CD4-positive, CD25-positive, alpha-beta regulatory T cell (primary cell): ENCODE data around the gene NEIL3. TPM values are rescaled to one million over a fixed set of nuclear protein-coding genes. Genes with fewer than 3 reads are reported as not detected.

ENCODE experiments used
- ATAC-seq, 2 donors: fragments of 150-1000 bp; cut with Tn5 transposase; one replicate each; pipeline ENCODE4 v1.10.0; 2021; ENCODE audit warnings: low read depth in 2 of 2, moderate number of reproducible peaks in 2 of 2, moderate library complexity in 1 of 2
- DNase-seq, 3 donors: peaks; one replicate each; pipeline versions ENCODE4 v3.0.0 to v3.0.0-alpha.2; 2012 to 2022; ENCODE audit warnings: mixed read lengths in 1 of 3
- H3K27ac ChIP-seq: one replicate; pipeline ENCODE4 v1.7.0; 2013; ENCODE audit warnings: mild to moderate bottlenecking, low read length; ENCODE audit not compliant: insufficient read depth, poor library complexity, severe bottlenecking
- H3K27me3 ChIP-seq: one replicate; pipeline ENCODE4 v1.7.0; 2013; ENCODE audit warnings: low read length; ENCODE audit not compliant: control insufficient read depth, insufficient read depth
- H3K36me3 ChIP-seq: one replicate; pipeline ENCODE4 v1.7.0; 2013; ENCODE audit warnings: mild to moderate bottlenecking, low read length, moderate library complexity; ENCODE audit not compliant: control insufficient read depth, insufficient read depth
- H3K4me1 ChIP-seq: 2 replicates; pipeline ENCODE4 v1.7.0; 2013; ENCODE audit warnings: mild to moderate bottlenecking, low read length; ENCODE audit not compliant: insufficient read depth, control insufficient read depth, poor library complexity, severe bottlenecking
- H3K4me3 ChIP-seq: one replicate; pipeline ENCODE4 v1.7.0; 2013; ENCODE audit warnings: low read depth, mild to moderate bottlenecking, low read length, moderate library complexity
- H3K9me3 ChIP-seq, 2 experiments: 1 replicate in 1 of 2; 2 replicates in 1 of 2; pipeline ENCODE4 v1.7.0; 2013; ENCODE audit warnings: low read length in 2 of 2, mild to moderate bottlenecking in 1 of 2, moderate library complexity in 1 of 2; ENCODE audit not compliant: control insufficient read depth in 2 of 2
- H3K27ac Mint-ChIP-seq, 3 donors: one replicate each; pipeline ENCODE4 v1.8.0; 2020 to 2022; ENCODE audit warnings: mild to moderate bottlenecking in 3 of 3, mixed read lengths in 3 of 3, moderate library complexity in 2 of 3
- H3K27me3 Mint-ChIP-seq: one replicate; pipeline ENCODE4 v1.8.0; 2022; ENCODE audit warnings: mild to moderate bottlenecking, mixed read lengths
- H3K36me3 Mint-ChIP-seq: one replicate; pipeline ENCODE4 v1.8.0; 2020; ENCODE audit warnings: mixed read lengths
- H3K4me1 Mint-ChIP-seq, 4 donors: one replicate each; pipeline ENCODE4 v1.8.0; 2020 to 2022; ENCODE audit warnings: mixed read lengths in 4 of 4, mild to moderate bottlenecking in 1 of 4
- H3K4me3 Mint-ChIP-seq, 4 donors: one replicate each; pipeline ENCODE4 v1.8.0; 2020 to 2022; ENCODE audit warnings: mild to moderate bottlenecking in 4 of 4, mixed read lengths in 4 of 4, moderate library complexity in 3 of 4
- H3K9me3 Mint-ChIP-seq, 7 donors: one replicate each; pipeline ENCODE4 v1.8.0; 2020 to 2022; ENCODE audit warnings: mixed read lengths in 7 of 7, mild to moderate bottlenecking in 3 of 7, moderate library complexity in 2 of 7
- polyA plus RNA-seq, 4 donors: library from polyadenylated mRNA; unstranded; fragments of 300-500 nt; fragmentation: Illumina TruSeq; gene quantifications; one replicate each; pipeline ENCODE4 v1.2.3, GENCODE V29; 2021
- total RNA-seq: library from RNA; stranded (reverse); gene quantifications from one replicate; pipeline ENCODE4 v1.2.3, GENCODE V29; 2022

NEIL3 gene
- total and polyA plus RNA-seq, 5 donors from 2014 or later: 0.39 to 5.0 (median 1.00) TPM

- Histone ChIP-seq H3K4me3 (no peak overlapping the region), H3K9me3 (no peaks in the 10 kb centered on the region), H3K27me3 (peaks cover 3% of the 10 kb centered on the region), H3K36me3 (no peaks in the 10 kb centered on the region), H3K27ac (no peak overlapping the region), H3K4me1 (no peaks in the 10 kb centered on the region)
- Mint-ChIP-seq H3K4me1 (no peaks in the 10 kb centered on the region), H3K4me3 (no peak overlapping the region), H3K27ac (no peak overlapping the region), H3K36me3 (no peaks in the 10 kb centered on the region), H3K9me3 (no peaks in the 10 kb centered on the region), H3K27me3 (no peaks in the 10 kb centered on the region)
- ATAC-seq: no peak
- no peak for DNase-seq
Measured at GRCh38 chr4:177288335-177288734, 21.3 kb upstream of the NEIL3 start.

GRCh38 chr4:177290780-177291179, 18.9 kb upstream of the NEIL3 start:
- Mint-ChIP-seq H3K4me1 (no peaks in the 10 kb centered on the region), H3K27me3 (no peaks in the 10 kb centered on the region), H3K36me3 (no peaks in the 10 kb centered on the region), H3K27ac (no peak overlapping the region), H3K9me3 (no peaks in the 10 kb centered on the region), H3K4me3 (no peak overlapping the region)
- H3K27me3 ChIP-seq: peaks cover 3% of the 10 kb centered on the region
- ATAC-seq (no peak), DNase-seq (no peak)
- H3K4me1 ChIP-seq: no peaks in the 10 kb centered on the region
- H3K36me3 ChIP-seq: no peaks in the 10 kb centered on the region
- H3K9me3 ChIP-seq: no peaks in the 10 kb centered on the region
- no peak overlapping the region for H3K27ac ChIP-seq
- no peak overlapping the region for H3K4me3 ChIP-seq

GRCh38 chr4:177292171-177292570, 17.5 kb upstream of the NEIL3 start:
- no peak for ATAC-seq
- H3K27ac ChIP-seq: no peak overlapping the region
- peaks cover 3% of the 10 kb centered on the region for H3K27me3 ChIP-seq
- Mint-ChIP-seq H3K36me3 (no peaks in the 10 kb centered on the region), H3K4me1 (no peaks in the 10 kb centered on the region), H3K4me3 (no peak overlapping the region), H3K27me3 (no peaks in the 10 kb centered on the region), H3K9me3 (no peaks in the 10 kb centered on the region), H3K27ac (no peak overlapping the region)
- H3K4me1 ChIP-seq: no peaks in the 10 kb centered on the region
- no peak for DNase-seq
- H3K36me3 ChIP-seq: no peaks in the 10 kb centered on the region
- H3K9me3 ChIP-seq: no peaks in the 10 kb centered on the region
- H3K4me3 ChIP-seq: no peak overlapping the region

GRCh38 chr4:177293208-177294033, 16.3 kb upstream of the NEIL3 start:
- H3K27me3 Mint-ChIP-seq: no peaks in the 10 kb centered on the region
- Histone ChIP-seq H3K4me1 (no peaks in the 10 kb centered on the region), H3K27ac (no peak overlapping the region), H3K36me3 (no peaks in the 10 kb centered on the region), H3K27me3 (peaks cover 3% of the 10 kb centered on the region), H3K4me3 (no peak overlapping the region), H3K9me3 (peaks cover 9 to 10% of the 10 kb centered on the region in 2 experiments)
- H3K4me1 Mint-ChIP-seq: no peaks in the 10 kb centered on the region
- H3K4me3 Mint-ChIP-seq: no peak overlapping the region
- H3K27ac Mint-ChIP-seq: no peak overlapping the region
- no peaks in the 10 kb centered on the region for H3K36me3 Mint-ChIP-seq
- no peak for DNase-seq
- peaks cover 0 to 9% (median 2%) of the 10 kb centered on the region in 7 donors for H3K9me3 Mint-ChIP-seq
- no peak for ATAC-seq

- H3K4me1 Mint-ChIP-seq: peaks cover 0 to 5% (median 0%) of the 10 kb centered on the region in 4 donors
- no peak overlapping the region for H3K27ac Mint-ChIP-seq
- no peaks in the 10 kb centered on the region for H3K36me3 Mint-ChIP-seq
Measured at GRCh38 chr4:177297785-177298391, 11.8 kb upstream of the NEIL3 start.

GRCh38 chr4:177301126-177301639, 8.5 kb upstream of the NEIL3 start:
- no peak for DNase-seq
- H3K4me3 Mint-ChIP-seq: no peak overlapping the region
- H3K27me3 ChIP-seq: no peaks in the 10 kb centered on the region
- H3K27ac ChIP-seq: no peak overlapping the region
- H3K36me3 ChIP-seq: no peaks in the 10 kb centered on the region
- peaks cover 6% of the 10 kb centered on the region for H3K27me3 Mint-ChIP-seq
- peaks cover 9 to 10% of the 10 kb centered on the region in 2 experiments for H3K9me3 ChIP-seq
- H3K27ac Mint-ChIP-seq: no peak overlapping the region
- H3K4me3 ChIP-seq: no peak overlapping the region
- H3K36me3 Mint-ChIP-seq: no peaks in the 10 kb centered on the region
- H3K4me1 ChIP-seq: no peaks in the 10 kb centered on the region
- H3K9me3 Mint-ChIP-seq: peaks cover 0 to 9% (median 4%) of the 10 kb centered on the region in 7 donors
- peaks cover 0 to 5% (median 0%) of the 10 kb centered on the region in 4 donors for H3K4me1 Mint-ChIP-seq
- ATAC-seq: no peak

More at GRCh38 chr4:177297785-177298391, 11.8 kb upstream of the NEIL3 start:
- Mint-ChIP-seq H3K9me3 (peaks cover 0 to 9% (median 4%) of the 10 kb centered on the region in 7 donors), H3K27me3 (peaks cover 6% of the 10 kb centered on the region), H3K4me3 (no peak overlapping the region)
- Histone ChIP-seq H3K4me1 (no peaks in the 10 kb centered on the region), H3K9me3 (peaks cover 9 to 10% of the 10 kb centered on the region in 2 experiments), H3K27me3 (no peaks in the 10 kb centered on the region), H3K4me3 (no peak overlapping the region), H3K27ac (no peak overlapping the region), H3K36me3 (no peaks in the 10 kb centered on the region)
- DNase-seq (no peak), ATAC-seq (no peak)

GRCh38 chr4:177302371-177303100, 7.1 kb upstream of the NEIL3 start:
- Histone ChIP-seq H3K4me3 (no peak overlapping the region), H3K27ac (no peak overlapping the region), H3K4me1 (no peaks in the 10 kb centered on the region), H3K36me3 (no peaks in the 10 kb centered on the region), H3K9me3 (peaks cover 7% of the 10 kb centered on the region in 2 experiments), H3K27me3 (no peaks in the 10 kb centered on the region)
- peaks cover 0 to 6% (median 3%) of the 10 kb centered on the region in 4 donors for H3K4me1 Mint-ChIP-seq
- no peaks in the 10 kb centered on the region for H3K36me3 Mint-ChIP-seq
- no peak overlapping the region for H3K27ac Mint-ChIP-seq
- ATAC-seq (no peak), DNase-seq (no peak)
- H3K9me3 Mint-ChIP-seq: peaks cover 0 to 7% (median 4%) of the 10 kb centered on the region in 7 donors
- H3K27me3 Mint-ChIP-seq: peaks cover 6% of the 10 kb centered on the region
- H3K4me3 Mint-ChIP-seq: no peak overlapping the region
